Thymus (tissue), 11 donors: ENCODE results near the gene PJA1. TPM values are rescaled to one million over a fixed set of nuclear protein-coding genes. Genes with fewer than 3 reads are reported as not detected.

ENCODE experiments used
- DNase-seq, 9 donors: peaks; one replicate each; pipeline ENCODE4 v3.0.0-alpha.2; 2013; ENCODE audit warnings: low spot score in 9 of 9, low read depth in 6 of 9, missing footprints in 1 of 9
- H3K27ac ChIP-seq, 2 donors: one replicate each; pipeline ENCODE4 v1.5.1; 2013; ENCODE audit warnings: control low read depth in 1 of 2, low read depth in 1 of 2, low read length in 1 of 2, mild to moderate bottlenecking in 1 of 2, moderate library complexity in 1 of 2
- H3K27me3 ChIP-seq, 2 donors: one replicate each; pipeline ENCODE4 v1.5.1; 2013; ENCODE audit warnings: low read length in 1 of 2; ENCODE audit not compliant: control insufficient read depth in 2 of 2, insufficient read depth in 1 of 2
- H3K36me3 ChIP-seq, 2 donors: one replicate each; pipeline ENCODE4 v1.5.1; 2013; ENCODE audit warnings: low read length in 1 of 2, mild to moderate bottlenecking in 1 of 2, moderate library complexity in 1 of 2; ENCODE audit not compliant: control insufficient read depth in 2 of 2, insufficient read depth in 2 of 2
- H3K4me1 ChIP-seq, 2 donors: one replicate each; pipeline ENCODE4 v1.5.1; 2013; ENCODE audit warnings: low read length in 2 of 2; ENCODE audit not compliant: control insufficient read depth in 2 of 2, insufficient read depth in 2 of 2
- H3K4me3 ChIP-seq, 2 donors: one replicate each; pipeline ENCODE4 v1.5.1; 2013; ENCODE audit warnings: low read length in 2 of 2, control low read depth in 1 of 2, mild to moderate bottlenecking in 1 of 2
- H3K9me3 ChIP-seq, 2 donors: one replicate each; pipeline ENCODE4 v1.5.1; 2013; ENCODE audit warnings: low read length in 1 of 2, mild to moderate bottlenecking in 1 of 2; ENCODE audit not compliant: control insufficient read depth in 2 of 2, insufficient read depth in 1 of 2
- WGBS: extraction: QIAGEN DNeasy Blood & Tissue Kit; methylation state at CpG from one replicate; pipeline ENCODE4 v1.1.7; 2013; 5-methylcytosine and 5-hydroxymethylcytosine counted together
- polyA plus RNA-seq: library from polyadenylated mRNA; stranded (reverse); fragments of 200-250 nt; gene quantifications from one replicate; pipeline ENCODE4 v1.2.3, GENCODE V29; 2013
- total RNA-seq: library from RNA; stranded (reverse); fragments of 120-200 nt; gene quantifications from one replicate; pipeline ENCODE4 v1.2.4, GENCODE V29; 2013
- donor health status: healthy.

The PJA1 gene
- total and polyA plus RNA-seq, 2 donors, result 14.8 to 19.1 TPM

GRCh38 chrX:69140837-69141236, 24.4 kb downstream of the PJA1 start:
- H3K9me3 ChIP-seq, result no peaks in the 10 kb centered on the region
- H3K27me3 ChIP-seq, result peaks cover 0 to 30% of the 10 kb centered on the region in 2 donors
- WGBS, result 95% methylated on average over 5 of the region's 5 CpGs
- H3K36me3 ChIP-seq, result no peaks in the 10 kb centered on the region
- H3K4me3 ChIP-seq, result no peak overlapping the region
- H3K27ac ChIP-seq, result no peak overlapping the region
- no peak for DNase-seq
- no peaks in the 10 kb centered on the region for H3K4me1 ChIP-seq

- no peaks in the 10 kb centered on the region for H3K9me3 ChIP-seq
- no peaks in the 10 kb centered on the region for H3K36me3 ChIP-seq
- H3K27me3 ChIP-seq, result peaks cover 0 to 38% of the 10 kb centered on the region in 2 donors
- WGBS, result 93% methylated on average over 10 of the region's 10 CpGs
- no peak for DNase-seq
- H3K4me3 ChIP-seq, result no peak overlapping the region
- H3K4me1 ChIP-seq, result no peaks in the 10 kb centered on the region
- H3K27ac ChIP-seq, result no peak overlapping the region
These were observed 25.7 kb downstream of the PJA1 start for GRCh38 chrX:69139516-69139915.

- Histone ChIP-seq H3K9me3 (no peaks in the 10 kb centered on the region), H3K4me3 (no peak overlapping the region), H3K4me1 (no peaks in the 10 kb centered on the region), H3K27me3 (peaks cover 0 to 43% of the 10 kb centered on the region in 2 donors), H3K27ac (no peak overlapping the region), H3K36me3 (no peaks in the 10 kb centered on the region)
- no peak for DNase-seq
- 91% methylated on average over 3 of the region's 3 CpGs for WGBS
These were observed 26.7 kb downstream of the PJA1 start for GRCh38 chrX:69138512-69138911.

GRCh38 chrX:69138118-69138390, 27.2 kb downstream of the PJA1 start:
- Histone ChIP-seq H3K4me1 (no peaks in the 10 kb centered on the region), H3K27ac (no peak overlapping the region), H3K36me3 (no peaks in the 10 kb centered on the region), H3K27me3 (peaks cover 0 to 48% of the 10 kb centered on the region in 2 donors), H3K9me3 (no peaks in the 10 kb centered on the region), H3K4me3 (no peak overlapping the region)
- WGBS, result 84% methylated on average over 2 of the region's 2 CpGs
- DNase-seq, result no peak

GRCh38 chrX:69137371-69138117, 27.7 kb downstream of the PJA1 start:
- Histone ChIP-seq H3K27ac (peak overlapping the region in 1 of 2 donors; percentile 32), H3K4me1 (no peaks in the 10 kb centered on the region), H3K9me3 (no peaks in the 10 kb centered on the region), H3K36me3 (no peaks in the 10 kb centered on the region), H3K4me3 (no peak overlapping the region), H3K27me3 (peaks cover 0 to 53% of the 10 kb centered on the region in 2 donors)
- DNase-seq, result no peak
- 85% methylated on average over 11 of the region's 11 CpGs for WGBS

- Histone ChIP-seq H3K27me3 (peaks cover 0 to 58% of the 10 kb centered on the region in 2 donors), H3K27ac (peak overlapping the region in 1 of 2 donors; percentile 37)
- WGBS, result 21% methylated on average over 42 of the region's 42 CpGs
These were observed 28.5 kb downstream of the PJA1 start for GRCh38 chrX:69136546-69137331.

GRCh38 chrX:69133921-69134542, 31.2 kb downstream of the PJA1 start:
- WGBS, result 40% methylated on average over 6 of the region's 6 CpGs
- no peak overlapping the region for H3K4me3 ChIP-seq
- H3K4me1 ChIP-seq, result no peaks in the 10 kb centered on the region
- H3K36me3 ChIP-seq, result no peaks in the 10 kb centered on the region
- no peak for DNase-seq
- H3K9me3 ChIP-seq, result no peaks in the 10 kb centered on the region
- H3K27me3 ChIP-seq, result peaks cover 0 to 78% of the 10 kb centered on the region in 2 donors
- no peak overlapping the region for H3K27ac ChIP-seq

More at GRCh38 chrX:69136546-69137331, 28.5 kb downstream of the PJA1 start:
- no peak for DNase-seq
- Histone ChIP-seq H3K4me3 (no peak overlapping the region), H3K36me3 (no peaks in the 10 kb centered on the region), H3K4me1 (no peaks in the 10 kb centered on the region), H3K9me3 (no peaks in the 10 kb centered on the region)

- no peak overlapping the region for H3K4me3 ChIP-seq
- no peak overlapping the region for H3K27ac ChIP-seq
- no peaks in the 10 kb centered on the region for H3K4me1 ChIP-seq
- H3K9me3 ChIP-seq, result no peaks in the 10 kb centered on the region
- 86% methylated on average over 5 of the region's 5 CpGs for WGBS
- H3K27me3 ChIP-seq, result peaks cover 0 to 77% of the 10 kb centered on the region in 2 donors
- DNase-seq, result no peak
- no peaks in the 10 kb centered on the region for H3K36me3 ChIP-seq
These were observed 33.4 kb downstream of the PJA1 start for GRCh38 chrX:69131886-69132285.

- peaks cover 0 to 72% of the 10 kb centered on the region in 2 donors for H3K27me3 ChIP-seq
These were observed 34.8 kb downstream of the PJA1 start for GRCh38 chrX:69130439-69130838.

More at GRCh38 chrX:69130439-69130838, 34.8 kb downstream of the PJA1 start:
- DNase-seq, result no peak
- WGBS, result 92% methylated on average over 2 of the region's 2 CpGs
- H3K4me3 ChIP-seq, result no peak overlapping the region
- H3K9me3 ChIP-seq, result no peaks in the 10 kb centered on the region
- H3K36me3 ChIP-seq, result no peaks in the 10 kb centered on the region
- H3K4me1 ChIP-seq, result no peaks in the 10 kb centered on the region
- no peak overlapping the region for H3K27ac ChIP-seq
